Retina (tissue), 1 donor: ENCODE data around the gene TRIM56.
"Not testable (repeated sequence)": the region's sequence is repeated elsewhere in the genome, so short reads cannot be mapped to it uniquely, and the experiment has no call there.

Source experiments
- DNase-seq: peaks from one replicate; pipeline ENCODE4 v3.0.0-alpha.2; 2016

The TRIM56 gene

GRCh38 chr7:101092266-101092905 is 7.1 kb downstream of the TRIM56 start:
- DNase-seq = not testable (repeated sequence)

DNA sequence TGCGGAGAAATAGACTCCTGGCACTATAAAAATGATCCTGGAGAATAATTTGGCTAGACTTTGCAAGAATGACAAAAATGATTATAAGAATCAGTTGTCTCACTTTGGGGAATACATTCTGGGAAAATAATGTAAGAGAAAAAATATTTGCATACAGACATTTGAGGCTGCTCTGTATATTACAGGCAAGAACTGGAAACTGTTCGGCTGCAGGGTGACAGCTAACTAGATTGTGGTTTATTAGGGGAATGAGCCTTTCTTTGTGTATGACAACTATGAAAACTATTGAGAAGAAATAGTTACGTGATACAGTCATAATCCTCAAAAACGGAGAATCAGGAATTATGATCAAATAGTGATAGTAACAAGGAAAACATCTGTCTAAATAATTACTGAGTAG is 8.6 kb downstream of the TRIM56 start:
- no peak for DNase-seq

DNA sequence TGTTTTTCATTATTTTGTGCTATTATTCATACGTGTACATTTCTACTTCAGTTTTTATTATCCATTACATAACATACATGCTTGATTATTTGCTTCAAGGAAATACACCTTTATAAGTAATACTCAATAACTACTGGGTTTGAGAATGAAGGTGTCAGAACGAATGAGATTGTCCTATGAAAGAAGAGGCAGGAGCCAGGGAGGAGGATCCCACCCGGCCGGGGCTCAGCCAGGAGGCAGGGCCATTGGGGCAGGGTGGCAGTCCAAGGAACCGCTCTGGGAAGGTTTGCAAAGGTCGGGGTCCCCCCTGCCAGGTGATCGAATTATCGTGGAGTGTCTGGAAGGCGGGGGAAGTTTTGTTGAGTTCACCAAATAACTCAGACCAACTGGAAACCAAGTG is 9.1 kb downstream of the TRIM56 start:
- DNase-seq = no peak

DNA sequence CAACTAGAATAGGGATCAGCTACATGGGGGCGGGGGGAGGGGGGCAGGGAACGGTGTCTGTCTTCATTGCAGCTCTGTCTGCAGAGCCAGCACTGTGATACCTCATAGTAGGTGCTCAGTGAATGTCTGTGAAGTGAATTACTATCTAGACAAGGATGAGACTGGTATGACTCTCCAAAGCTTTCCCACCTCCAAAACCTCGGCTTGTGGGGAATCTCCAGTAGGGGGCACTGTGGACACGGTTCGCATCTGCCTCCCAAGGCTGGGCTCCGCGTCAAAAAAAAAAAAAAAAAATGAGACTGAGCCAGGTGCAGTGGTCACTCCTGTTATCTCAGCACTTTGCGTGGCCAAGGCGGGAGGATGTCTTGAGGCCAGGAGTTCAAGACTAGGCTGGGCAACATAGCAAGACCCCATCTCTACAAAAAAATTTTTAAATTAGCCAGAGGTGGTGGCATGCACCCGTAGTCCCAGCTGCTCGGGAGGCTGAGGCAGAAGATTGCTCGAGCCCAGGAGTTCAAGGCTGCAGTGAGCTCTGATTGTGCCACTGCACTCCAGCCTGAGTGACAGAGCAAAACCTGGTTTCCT is 9.6 kb downstream of the TRIM56 start:
- peak; percentile 22 for DNase-seq

- no peak for DNase-seq
These were observed 11.2 kb downstream of the TRIM56 start for GRCh38 chr7:101096331-101096956.

GRCh38 chr7:101096957-101097347 is 11.7 kb downstream of the TRIM56 start:
- no peak for DNase-seq

DNA sequence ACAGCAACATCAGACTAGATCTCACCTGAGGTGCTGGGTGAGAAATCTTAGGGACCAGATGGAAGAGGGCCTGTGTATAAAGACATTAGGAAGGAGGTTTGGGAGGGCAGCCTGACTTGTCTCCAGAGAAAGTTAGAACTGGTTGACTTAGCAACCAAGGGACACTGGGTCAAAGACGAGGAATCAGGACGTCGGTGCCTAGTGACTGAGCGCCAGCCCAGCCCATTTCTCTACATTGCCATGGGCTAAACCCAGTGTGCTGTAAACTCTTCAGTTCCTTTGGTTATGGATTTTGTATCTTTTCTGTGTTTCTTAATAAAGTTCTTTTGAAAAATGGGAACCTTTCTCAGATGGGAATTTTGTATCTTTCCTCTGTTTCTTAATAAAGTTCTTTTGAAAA is 12.3 kb downstream of the TRIM56 start:
- no peak for DNase-seq

DNA sequence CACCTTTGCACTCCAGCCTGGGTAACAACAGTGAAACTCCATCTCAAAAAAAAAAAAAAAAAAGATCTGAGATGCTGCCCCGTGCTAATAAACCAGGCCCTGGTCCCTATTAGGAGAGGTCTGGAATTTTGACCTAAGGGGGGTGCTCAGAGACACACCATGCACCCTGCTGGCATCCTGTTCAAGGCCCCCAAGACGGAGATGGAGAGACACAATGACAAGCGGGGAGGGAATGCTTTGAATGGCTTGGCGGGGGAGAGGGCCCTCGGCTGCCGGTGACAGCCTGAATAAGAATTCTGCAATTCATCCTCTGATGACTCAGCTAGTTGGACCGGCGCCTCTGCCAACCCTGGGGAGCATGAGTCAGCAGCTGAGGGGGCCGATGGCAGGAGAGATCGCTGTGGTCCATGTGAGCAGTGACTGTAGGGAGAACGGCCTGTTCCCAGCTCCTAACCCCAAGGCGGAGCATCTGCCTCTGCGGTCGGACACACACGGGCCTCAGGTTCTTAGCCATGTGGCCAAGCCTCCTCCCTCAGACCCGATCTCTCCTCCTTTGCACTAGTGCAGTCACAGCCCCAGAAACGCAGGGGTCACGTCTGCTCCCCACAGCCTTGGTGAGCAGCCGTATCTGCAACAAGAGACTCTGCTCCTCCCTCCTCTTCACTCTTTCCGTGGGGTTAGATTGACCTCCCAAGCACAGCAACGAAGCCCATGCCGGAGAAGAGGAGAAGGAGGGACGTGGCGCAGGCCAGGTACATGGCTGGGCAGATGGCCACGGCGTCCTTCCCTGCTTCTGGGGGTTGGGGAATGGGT is 14.9 kb downstream of the TRIM56 start:
- peak; percentile 74 for DNase-seq

- DNase-seq = no peak
These were observed 15.9 kb downstream of the TRIM56 start for GRCh38 chr7:101100858-101101847.

GRCh38 chr7:101102026-101102425 is 16.7 kb downstream of the TRIM56 start:
- DNase-seq = no peak

DNA sequence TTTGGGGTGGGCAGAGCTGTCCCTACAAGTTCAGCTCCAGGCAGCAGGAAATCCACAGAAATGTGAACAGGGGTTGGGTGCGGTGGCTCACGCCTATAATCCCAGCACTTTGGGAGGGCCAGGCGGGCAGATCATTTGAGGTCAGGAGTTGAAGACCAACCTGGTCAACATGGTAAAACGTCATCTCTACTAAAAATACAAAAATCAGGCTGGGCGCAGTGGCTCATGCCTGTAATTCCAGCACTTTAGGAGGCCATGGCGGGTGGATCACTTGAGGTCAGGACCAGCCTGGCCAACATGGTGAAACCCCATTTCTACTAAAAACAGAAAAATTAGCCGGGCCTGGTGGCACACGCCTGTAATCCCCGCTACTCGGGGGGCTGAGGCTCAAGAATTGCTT is 18.4 kb downstream of the TRIM56 start:
- not testable (repeated sequence) for DNase-seq

DNA sequence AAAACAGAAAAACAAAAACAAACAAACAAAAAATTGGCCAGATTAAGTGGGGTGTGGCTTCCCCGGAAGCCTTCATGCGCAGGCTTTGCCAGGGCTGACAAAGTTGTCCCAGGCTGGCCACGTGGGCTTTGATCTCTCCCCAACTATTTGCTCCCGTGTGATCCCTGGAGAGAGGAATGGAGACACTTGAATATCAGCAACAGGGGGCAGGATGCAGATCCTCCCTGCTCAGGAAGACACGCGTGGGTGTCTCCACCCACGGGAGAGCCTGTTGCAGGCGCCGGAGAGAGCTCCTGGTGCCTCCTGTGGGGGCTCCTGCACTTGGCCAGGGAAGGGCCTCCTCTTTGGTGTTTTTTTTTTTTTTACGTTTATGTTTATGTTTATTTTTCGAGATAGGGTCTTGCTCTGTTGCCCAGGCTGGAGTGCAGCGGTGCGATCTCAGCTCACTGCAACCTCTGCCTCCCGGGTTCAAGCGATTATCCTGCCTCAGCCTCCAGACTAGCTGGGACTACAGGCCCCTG is 19.0 kb downstream of the TRIM56 start:
- DNase-seq = no peak

- no peak for DNase-seq
These were observed 19.5 kb downstream of the TRIM56 start for GRCh38 chr7:101104799-101105198.

- DNase-seq = not testable (repeated sequence)
These were observed 20.0 kb downstream of the TRIM56 start for GRCh38 chr7:101105248-101105647.

DNA sequence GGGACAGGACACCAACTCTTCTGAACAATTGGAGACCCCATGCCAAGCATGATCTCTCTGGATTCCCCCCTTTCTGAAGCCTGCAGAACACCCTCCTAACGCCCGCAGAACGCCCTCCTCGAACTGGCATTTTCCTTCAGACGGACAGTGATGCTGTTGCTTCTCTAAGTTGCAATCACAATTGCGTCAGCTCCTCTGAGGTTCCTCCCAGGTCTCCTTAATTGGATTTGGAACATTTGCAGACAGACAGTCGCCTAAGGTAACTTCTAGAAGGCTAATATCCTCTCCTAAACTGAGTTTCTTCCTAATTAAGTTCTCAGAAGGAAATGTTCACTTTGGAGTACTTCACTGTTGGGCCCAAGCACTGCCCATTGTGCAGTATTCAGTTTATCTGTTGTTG is 21.1 kb downstream of the TRIM56 start:
- no peak for DNase-seq

GRCh38 chr7:101108330-101108857 is 23.1 kb downstream of the TRIM56 start:
- peak; percentile 53 for DNase-seq

- DNase-seq = no peak
These were observed 23.7 kb downstream of the TRIM56 start for GRCh38 chr7:101108961-101109360.

GRCh38 chr7:101109368-101109767 is 24.1 kb downstream of the TRIM56 start:
- no peak for DNase-seq

GRCh38 chr7:101111261-101111660 is 26.0 kb downstream of the TRIM56 start:
- no peak for DNase-seq

DNA sequence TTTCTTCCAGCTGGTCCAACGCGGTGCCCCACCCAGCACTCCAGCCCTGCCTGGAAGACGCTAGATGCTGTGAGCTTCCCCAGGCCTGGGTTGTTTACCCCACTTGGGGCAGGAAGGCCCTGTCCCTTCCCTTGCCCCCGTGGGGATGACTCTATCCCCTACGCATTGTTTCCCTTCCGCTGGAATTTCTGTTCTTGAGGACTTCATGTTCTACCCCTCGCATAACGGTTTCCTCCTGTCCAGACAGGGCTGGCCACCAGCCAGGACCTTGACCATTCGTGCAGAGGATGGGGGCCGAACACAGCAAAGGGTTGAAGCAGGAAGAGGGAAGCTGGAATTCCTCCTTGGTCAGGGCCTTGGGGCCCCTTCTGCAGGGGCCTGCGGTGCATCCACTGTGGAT is 27.0 kb downstream of the TRIM56 start:
- DNase-seq = no peak

GRCh38 chr7:101113140-101113539 is 27.9 kb downstream of the TRIM56 start:
- not testable (repeated sequence) for DNase-seq

- no peak for DNase-seq
These were observed 28.6 kb downstream of the TRIM56 start for GRCh38 chr7:101113836-101114235.
